HEK293 (cell line): ENCODE results near the gene ZNF480.
"Not testable (repeated sequence)": the region's sequence is repeated elsewhere in the genome, so short reads cannot be mapped to it uniquely, and the experiment has no call there.

Experiments
- CTCF ChIA-PET: fragments of 350-600 bp; formaldehyde crosslinking; extraction: SDS; loops from one replicate; lab custom pipeline; 2021; ENCODE audit warnings: antibody characterized with exemption; lab: Yijun Ruan, JAX
- POLR2A ChIA-PET: fragments of 300-600 bp; formaldehyde crosslinking; extraction: SDS; loops from one replicate; lab custom pipeline; 2020; ENCODE audit warnings: antibody characterized with exemption, inconsistent platforms; lab: Yijun Ruan, JAX
- H3K27ac ChIP-seq: fragments of 200-500 bp; sonication (Bioruptor generic); 2 replicates; pipeline ENCODE4 v1.5.1; 2014; ENCODE audit warnings: low read depth, low read length, control low read depth, inconsistent platforms; ENCODE audit errors: extremely low read depth
- H3K36me3 ChIP-seq, 2 experiments: fragments of 200-500 bp in 1 of 2; sonication (Bioruptor generic) in 1 of 2; 1 replicate in 1 of 2; 2 replicates in 1 of 2; pipeline ENCODE4 v1.5.1; 2014 to 2017; ENCODE audit warnings: inconsistent platforms in 2 of 2, low read length in 2 of 2; ENCODE audit not compliant: control insufficient read depth in 2 of 2, insufficient read depth in 1 of 2
- H3K4me1 ChIP-seq: fragments of 200-500 bp; sonication (Bioruptor generic); 2 replicates; pipeline ENCODE4 v1.5.1; 2014; ENCODE audit warnings: mild to moderate bottlenecking, low read length, inconsistent platforms; ENCODE audit not compliant: control insufficient read depth, insufficient read depth
- H3K4me3 ChIP-seq: 2 replicates; pipeline ENCODE4 v1.5.1; 2011; ENCODE audit warnings: low read depth, mild to moderate bottlenecking, control low read depth, low read length, moderate library complexity
- H3K9me3 ChIP-seq: fragments of 200-500 bp; sonication (Bioruptor generic); 2 replicates; pipeline ENCODE4 v1.5.1; 2014; ENCODE audit warnings: low read depth, low read length, inconsistent platforms; ENCODE audit not compliant: control insufficient read depth, insufficient read depth
- GFI1B ChIP-seq: fragments of 450-650 bp; formaldehyde crosslinking; IDR thresholded peaks from 2 replicates; pipeline ENCODE4 v1.5.1; 2016; ENCODE audit warnings: missing biosample characterization, missing genetic modification characterization
- HOXA7 ChIP-seq: sonication (generic); formaldehyde crosslinking; IDR thresholded peaks from 2 replicates; pipeline ENCODE4 v1.8.1; 2022; ENCODE audit warnings: missing genetic modification reagents, borderline replicate concordance
- SCRT1 ChIP-seq: fragments of 450-650 bp; formaldehyde crosslinking; IDR thresholded peaks from 2 replicates; pipeline ENCODE4 v1.5.1; 2016; ENCODE audit warnings: missing biosample characterization, missing genetic modification characterization, borderline replicate concordance
- SP7 ChIP-seq: fragments of 450-650 bp; formaldehyde crosslinking; IDR thresholded peaks from 2 replicates; pipeline ENCODE4 v1.5.1; 2016; ENCODE audit warnings: missing biosample characterization, missing genetic modification characterization
- ZBTB49 ChIP-seq: fragments of 450-650 bp; formaldehyde crosslinking; IDR thresholded peaks from 2 replicates; pipeline ENCODE4 v1.5.1; 2016; ENCODE audit warnings: missing biosample characterization, missing genetic modification characterization, low read depth
- ZNF132 ChIP-seq: fragments of 450-650 bp; formaldehyde crosslinking; IDR thresholded peaks from 2 replicates; pipeline ENCODE4 v1.5.1; 2017; ENCODE audit warnings: missing biosample characterization, missing genetic modification characterization, borderline replicate concordance
- ZNF138 ChIP-seq: fragments of 450-650 bp; formaldehyde crosslinking; IDR thresholded peaks from 2 replicates; pipeline ENCODE4 v1.5.1; 2016; ENCODE audit warnings: missing biosample characterization, missing genetic modification characterization, borderline replicate concordance
- ZNF302 ChIP-seq: fragments of 450-650 bp; formaldehyde crosslinking; IDR thresholded peaks from 2 replicates; pipeline ENCODE4 v1.5.1; 2016; ENCODE audit warnings: missing biosample characterization, missing genetic modification characterization, low read depth
- ZNF362 ChIP-seq: fragments of 450-650 bp; formaldehyde crosslinking; IDR thresholded peaks from 2 replicates; pipeline ENCODE4 v1.5.1; 2016; ENCODE audit warnings: missing biosample characterization, missing genetic modification characterization
- ZNF37A ChIP-seq: fragments of 450-650 bp; IDR thresholded peaks from 2 replicates; pipeline ENCODE4 v1.5.1; 2018; ENCODE audit warnings: missing biosample characterization, missing genetic modification characterization
- ZNF404 ChIP-seq: fragments of 450-650 bp; formaldehyde crosslinking; IDR thresholded peaks from 2 replicates; pipeline ENCODE4 v1.5.1; 2017; ENCODE audit warnings: missing biosample characterization, missing genetic modification characterization
- ZNF529 ChIP-seq: fragments of 450-650 bp; formaldehyde crosslinking; IDR thresholded peaks from 2 replicates; pipeline ENCODE4 v1.5.1; 2017; ENCODE audit warnings: missing genetic modification characterization, missing biosample characterization; ENCODE audit not compliant: insufficient replicate concordance
- ZNF548 ChIP-seq: fragments of 450-650 bp; formaldehyde crosslinking; IDR thresholded peaks from 2 replicates; pipeline ENCODE4 v1.5.1; 2016; ENCODE audit warnings: missing biosample characterization, missing genetic modification characterization
- ZNF654 ChIP-seq: fragments of 450-650 bp; formaldehyde crosslinking; IDR thresholded peaks from 2 replicates; pipeline ENCODE4 v1.5.1; 2016; ENCODE audit warnings: low read depth, missing biosample characterization, missing genetic modification characterization
- ZNF701 ChIP-seq: fragments of 450-650 bp; formaldehyde crosslinking; IDR thresholded peaks from 2 replicates; pipeline ENCODE4 v1.5.1; 2016; ENCODE audit warnings: missing biosample characterization, missing genetic modification characterization
- ZNF76 ChIP-seq: fragments of 450-650 bp; formaldehyde crosslinking; IDR thresholded peaks from 2 replicates; pipeline ENCODE4; 2016; ENCODE audit warnings: low read depth, missing biosample characterization, missing genetic modification characterization, borderline replicate concordance

Gene ZNF480

GRCh38 chr19:52248241-52248640 is 48.7 kb upstream of the ZNF480 start:
- no peaks in the 10 kb centered on the region for H3K36me3 ChIP-seq
- no peak overlapping the region for H3K4me3 ChIP-seq
- POLR2A ChIA-PET, result interaction anchor here (0.6 kb wide), 1 partner anchor 27 kb away, joined by 5 read pairs; no protein-coding TSS in a partner anchor
- TF ChIP-seq ZBTB49 (tag by site-specific recombination), result no peak
- no peak for TF ChIP-seq ZNF529 (tag by site-specific recombination)
- peak; percentile 48 for TF ChIP-seq ZNF654 (tag by site-specific recombination)
- TF ChIP-seq ZNF548 (tag by site-specific recombination), result no peak
- TF ChIP-seq ZNF302, result no peak
- TF ChIP-seq ZNF404 (tag by site-specific recombination), result no peak
- no peak for TF ChIP-seq SP7 (tag by site-specific recombination)
- no peak for TF ChIP-seq ZNF132
- TF ChIP-seq ZNF37A (tag by site-specific recombination), result no peak
- no peak overlapping the region for H3K27ac ChIP-seq
- no peaks in the 10 kb centered on the region; the same call in 1 of the 2 replicates for H3K9me3 ChIP-seq
- H3K4me1 ChIP-seq, result no peaks in the 10 kb centered on the region
- CTCF ChIA-PET, result interaction anchor here (0.7 to 1.7 kb wide), 3 partner anchors 11 to 1317 kb away, joined by 3 to 9 read pairs (median 4); no protein-coding TSS in a partner anchor

GRCh38 chr19:52258426-52258825 is 38.5 kb upstream of the ZNF480 start:
- Histone ChIP-seq H3K4me1 (no peaks in the 10 kb centered on the region), H3K36me3 (no peaks in the 10 kb centered on the region), H3K9me3 (no peaks in the 10 kb centered on the region; the same call in 1 of the 2 replicates), H3K4me3 (no peak overlapping the region), H3K27ac (no peak overlapping the region)
- ChIA-PET POLR2A (no interaction called here), CTCF (no interaction called here)
- TF ChIP-seq GFI1B (tag by site-specific recombination), result no peak
- no peak for TF ChIP-seq SCRT1 (tag by site-specific recombination)
- no peak for TF ChIP-seq ZNF701 (tag by site-specific recombination)
- no peak for TF ChIP-seq HOXA7 (CRISPR knock-in tag)
- TF ChIP-seq ZNF362 (tag by site-specific recombination), result no peak
- no peak for TF ChIP-seq SP7 (tag by site-specific recombination)
- no peak for TF ChIP-seq ZNF654 (tag by site-specific recombination)
- no peak for TF ChIP-seq ZNF138 (tag by site-specific recombination)
- TF ChIP-seq ZNF76 (tag by site-specific recombination), result no peak

- H3K9me3 ChIP-seq, H3K36me3 ChIP-seq, H3K4me3 ChIP-seq, POLR2A ChIA-PET, H3K4me1 ChIP-seq, H3K27ac ChIP-seq: not testable (repeated sequence)
- CTCF ChIA-PET, result interaction anchor here (0.6 to 0.7 kb wide), 2 partner anchors 242 to 384 kb away, joined by 3 to 4 read pairs; no protein-coding TSS in a partner anchor
These were observed 31.4 kb upstream of the ZNF480 start for GRCh38 chr19:52265556-52265955.
